Measurements from ENCODE around the gene SLC10A1. TPM values are rescaled to one million over a fixed set of nuclear protein-coding genes. Genes with fewer than 3 reads are reported as not detected.

Gene SLC10A1
- total and polyA plus RNA-seq, 2 of the 8 experiments (the other 6 are each of a cell fraction or from before 2014, with no cell fraction given) = not detected

DNA sequence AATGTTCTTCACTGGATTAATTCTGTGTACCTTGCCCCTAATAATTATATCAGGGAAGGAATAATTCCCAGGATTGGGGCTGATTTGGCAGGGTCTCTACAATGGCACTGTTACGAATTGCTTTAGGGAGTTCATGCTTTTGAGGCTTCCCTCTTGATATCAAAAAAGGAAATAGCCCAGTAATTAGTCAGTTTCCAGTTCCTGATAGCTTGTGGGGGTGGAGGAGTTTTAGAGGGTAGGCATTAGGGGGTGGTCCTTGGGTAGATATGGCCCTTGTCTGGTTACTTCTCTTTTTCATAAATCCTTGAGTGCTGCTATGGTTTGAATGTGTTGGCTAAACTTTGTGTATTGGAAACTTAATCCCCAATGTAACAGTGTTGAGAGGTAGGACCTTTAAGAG, 36.2 kb downstream of the SLC10A1 start:
- no peak overlapping the region for H3K4me3 ChIP-seq (ENCODE audit: extremely low read depth in 1 of 4, insufficient read depth in 2 of 4, low read depth in 3 of 4, low read length in 4 of 4)
- H2BK20ac ChIP-seq (ENCODE audit: low read length) = no peak overlapping the region
- FAIRE-seq (no peak), DNase-seq (ENCODE audit: low read depth in 1 of 2, low spot score in 2 of 2) (no peak)
- no peak overlapping the region for H2AFZ ChIP-seq (ENCODE audit: low read length)
- no peaks in the 10 kb centered on the region for H3K23me2 ChIP-seq (ENCODE audit: low read depth, low read length)
- no peaks in the 10 kb centered on the region for H3K4me1 ChIP-seq (replicated peaks in 1 of 4; ENCODE audit: control insufficient read depth in 3 of 4, insufficient read depth in 4 of 4, low read length in 3 of 4)
- no peaks in the 10 kb centered on the region for H3K27me3 ChIP-seq (replicated peaks in 1 of 4; ENCODE audit: control insufficient read depth in 3 of 4, extremely low read depth in 1 of 4, insufficient read depth in 3 of 4, low read length in 3 of 4)
- H2BK120ac ChIP-seq (replicated peaks; ENCODE audit: low read depth, low read length) = no peak overlapping the region
- H2BK5ac ChIP-seq (ENCODE audit: low read depth, low read length) = no peak overlapping the region
- no peak overlapping the region for H3K18ac ChIP-seq (ENCODE audit: extremely low read depth, low read length)
- no peak overlapping the region for H2BK12ac ChIP-seq (ENCODE audit: low read depth, low read length)
- no peak overlapping the region for H4K91ac ChIP-seq (replicated peaks; ENCODE audit: insufficient read length, low read length)
- H3K9ac ChIP-seq (replicated peaks in 1 of 4; ENCODE audit: extremely low read depth in 1 of 4, low read depth in 3 of 4, low read length in 3 of 4) = no peak overlapping the region
- TF ChIP-seq HDAC6 (IDR thresholded peaks at IDR 0.05; ENCODE audit: low read depth, low read length) = no peak
- TF ChIP-seq SUZ12 (IDR thresholded peaks at IDR 0.05; ENCODE audit: low read length) = no peak
- TF ChIP-seq SIRT6 (IDR thresholded peaks at IDR 0.05; ENCODE audit: low read length) = no peak
- TF ChIP-seq JUND (IDR thresholded peaks at IDR 0.05; ENCODE audit: low read length) = no peak
- no peak for TF ChIP-seq YY1 (IDR thresholded peaks at IDR 0.05; ENCODE audit: low read depth, low read length)
- TF ChIP-seq RAD21 (IDR thresholded peaks at IDR 0.05 in 1 of 2, conservative IDR thresholded peaks at IDR 0.05 in 1 of 2; ENCODE audit: low read depth in 2 of 2, low read length in 2 of 2) = no peak
- TF ChIP-seq POLR2AphosphoS5 (IDR thresholded peaks at IDR 0.05; ENCODE audit: low read depth, low read length) = no peak
- TF ChIP-seq, protein P1, sequence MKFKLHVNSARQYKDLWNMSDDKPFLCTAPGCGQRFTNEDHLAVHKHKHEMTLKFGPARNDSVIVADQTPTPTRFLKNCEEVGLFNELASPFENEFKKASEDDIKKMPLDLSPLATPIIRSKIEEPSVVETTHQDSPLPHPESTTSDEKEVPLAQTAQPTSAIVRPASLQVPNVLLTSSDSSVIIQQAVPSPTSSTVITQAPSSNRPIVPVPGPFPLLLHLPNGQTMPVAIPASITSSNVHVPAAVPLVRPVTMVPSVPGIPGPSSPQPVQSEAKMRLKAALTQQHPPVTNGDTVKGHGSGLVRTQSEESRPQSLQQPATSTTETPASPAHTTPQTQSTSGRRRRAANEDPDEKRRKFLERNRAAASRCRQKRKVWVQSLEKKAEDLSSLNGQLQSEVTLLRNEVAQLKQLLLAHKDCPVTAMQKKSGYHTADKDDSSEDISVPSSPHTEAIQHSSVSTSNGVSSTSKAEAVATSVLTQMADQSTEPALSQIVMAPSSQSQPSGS (IDR thresholded peaks at IDR 0.05; ENCODE audit: low read length) = no peak
- no peak for TF ChIP-seq SIX5 (IDR thresholded peaks at IDR 0.05; ENCODE audit: low read depth, low read length)
- H4K5ac ChIP-seq (ENCODE audit: insufficient read length, low read depth, low read length) = no peak overlapping the region
- no peak overlapping the region for H3K27ac ChIP-seq (ENCODE audit: low read depth, low read length)
- ChIA-PET CTCF (ENCODE audit: partially characterized antibody) (interaction anchor here (0.9 to 1.7 kb wide), 2 partner anchors 30 to 76 kb away, joined by 3 to 5 read pairs; no protein-coding TSS in a partner anchor), POLR2A (ENCODE audit: partially characterized antibody) (interaction anchor here (1.2 kb wide), 1 partner anchor 16 kb away, joined by 3 read pairs; no protein-coding TSS in a partner anchor)
- H3K79me2 ChIP-seq (ENCODE audit: control insufficient read depth in 1 of 2, insufficient read depth in 2 of 2, low read length in 2 of 2) = no peaks in the 10 kb centered on the region
- no peaks in the 10 kb centered on the region for H3K36me3 ChIP-seq (ENCODE audit: control insufficient read depth in 2 of 4, insufficient read depth in 4 of 4, low read length in 3 of 4)
- WGBS, 2 experiments (ENCODE audit: extremely low coverage in 1 of 2, insufficient coverage in 1 of 2, insufficient read length in 1 of 2, insufficient replicate concordance in 2 of 2, low coverage in 1 of 2, low lambda C conversion rate in 2 of 2, missing lambda C conversion rate in 1 of 2) = 71% methylated on average over 1 of the region's 1 CpG; no CpG with 5 or more reads in 1 of the 2 experiments
- no peaks in the 10 kb centered on the region for H3K9me3 ChIP-seq (ENCODE audit: insufficient read depth in 2 of 2, low read depth in 1 of 2, low read length in 1 of 2)
- H3K4me2 ChIP-seq (ENCODE audit: insufficient read depth in 1 of 2, low read depth in 2 of 2, low read length in 2 of 2) = no peak overlapping the region
- H3K79me1 ChIP-seq (ENCODE audit: low read depth, low read length) = no peaks in the 10 kb centered on the region
- H2BK15ac ChIP-seq (ENCODE audit: low read length) = no peak overlapping the region
- H3K23ac ChIP-seq (ENCODE audit: insufficient read length) = no peak overlapping the region
- H2AK5ac ChIP-seq (ENCODE audit: low read depth, low read length) = no peak overlapping the region
- no peaks in the 10 kb centered on the region for H4K20me1 ChIP-seq (replicated peaks in 1 of 2; ENCODE audit: control insufficient read depth in 1 of 2, insufficient read depth in 2 of 2, low read length in 2 of 2)
- no peak overlapping the region for H3K4ac ChIP-seq (replicated peaks; ENCODE audit: insufficient read length, low read depth, low read length)
- no peak overlapping the region for H3K56ac ChIP-seq (replicated peaks; ENCODE audit: insufficient read length, low read depth, low read length)
- no peak overlapping the region for H4K8ac ChIP-seq (ENCODE audit: extremely low read depth, insufficient read depth, low read length)
- no peak overlapping the region for H3K14ac ChIP-seq (ENCODE audit: insufficient read length)

Measured in H1 (cell line).